Trophoblast cell (in vitro differentiated cells and primary cell): ENCODE data around the gene LUC7L2.
"Not testable (repeated sequence)": the region's sequence is repeated elsewhere in the genome, so short reads cannot be mapped to it uniquely, and the experiment has no call there.

Experiments used
- DNase-seq, 2 donors: peaks; one replicate each; pipeline ENCODE4 v3.0.0-alpha.2; 2016
- H2AFZ ChIP-seq: 2 replicates; pipeline ENCODE4 v1.6.1; 2013; ENCODE audit warnings: low read length, moderate library complexity, mild to moderate bottlenecking; ENCODE audit not compliant: insufficient read depth, poor library complexity
- H2AK5ac ChIP-seq: 2 replicates; pipeline ENCODE4 v1.6.1; 2013; ENCODE audit warnings: mild to moderate bottlenecking, low read length
- H2BK120ac ChIP-seq: 2 replicates; pipeline ENCODE4 v1.6.1; 2013; ENCODE audit warnings: low read length, mild to moderate bottlenecking, moderate library complexity; ENCODE audit not compliant: insufficient read depth, poor library complexity
- H2BK12ac ChIP-seq: 2 replicates; pipeline ENCODE4 v1.6.1; 2013; ENCODE audit warnings: mild to moderate bottlenecking, low read length, moderate library complexity
- H2BK5ac ChIP-seq: 2 replicates; pipeline ENCODE4 v1.6.1; 2013; ENCODE audit warnings: low read length, low read depth, moderate library complexity, mild to moderate bottlenecking; ENCODE audit not compliant: poor library complexity
- H3K14ac ChIP-seq: 2 replicates; pipeline ENCODE4 v1.6.1; 2013; ENCODE audit warnings: mild to moderate bottlenecking, low read length
- H3K18ac ChIP-seq: 2 replicates; pipeline ENCODE4 v1.6.1; 2013; ENCODE audit warnings: mild to moderate bottlenecking, low read length
- H3K23ac ChIP-seq: 2 replicates; pipeline ENCODE4 v1.6.1; 2013; ENCODE audit warnings: low read length
- H3K27ac ChIP-seq: 2 replicates; pipeline ENCODE4 v1.5.1; 2013; ENCODE audit warnings: low read depth, mild to moderate bottlenecking, inconsistent platforms, low read length, moderate library complexity
- H3K27me3 ChIP-seq: 2 replicates; pipeline ENCODE4 v1.6.1; 2013; ENCODE audit warnings: inconsistent platforms, mild to moderate bottlenecking, low read length, moderate library complexity; ENCODE audit not compliant: insufficient read depth
- H3K36me3 ChIP-seq, 2 experiments: 1 replicate in 1 of 2; 2 replicates in 1 of 2; pipeline ENCODE4 v1.6.1; 2013; ENCODE audit warnings: low read length in 2 of 2, mild to moderate bottlenecking in 2 of 2, moderate library complexity in 1 of 2; ENCODE audit not compliant: insufficient read depth in 2 of 2, control insufficient read depth in 1 of 2
- H3K4ac ChIP-seq: 2 replicates; pipeline ENCODE4 v1.6.1; 2013; ENCODE audit warnings: low read depth, mild to moderate bottlenecking, low read length, moderate library complexity
- H3K4me1 ChIP-seq, 2 experiments: 1 replicate in 1 of 2; 2 replicates in 1 of 2; pipeline ENCODE4 v1.6.1; 2013; ENCODE audit warnings: low read length in 2 of 2, mild to moderate bottlenecking in 2 of 2, moderate library complexity in 1 of 2; ENCODE audit not compliant: insufficient read depth in 2 of 2, control insufficient read depth in 1 of 2
- H3K4me2 ChIP-seq: 2 replicates; pipeline ENCODE4 v1.6.1; 2013; ENCODE audit warnings: inconsistent platforms, mild to moderate bottlenecking, low read length, moderate library complexity
- H3K4me3 ChIP-seq: 2 replicates; pipeline ENCODE4 v1.5.1; 2013; ENCODE audit warnings: mild to moderate bottlenecking, low read depth, low read length, inconsistent platforms
- H3K79me1 ChIP-seq: one replicate; pipeline ENCODE4 v1.6.1; 2013; ENCODE audit warnings: low read length
- H3K79me2 ChIP-seq: 2 replicates; pipeline ENCODE4 v1.6.1; 2013; ENCODE audit warnings: low read length, mild to moderate bottlenecking; ENCODE audit not compliant: control insufficient read depth, insufficient read depth, poor library complexity
- H3K9ac ChIP-seq: 2 replicates; pipeline ENCODE4 v1.6.1; 2013; ENCODE audit warnings: mild to moderate bottlenecking, low read length
- H3K9me3 ChIP-seq: 2 replicates; pipeline ENCODE4 v1.6.1; 2013; ENCODE audit warnings: low read depth, mild to moderate bottlenecking, control low read depth, inconsistent platforms, low read length; ENCODE audit not compliant: insufficient read depth
- H4K12ac ChIP-seq: 2 replicates; pipeline ENCODE4 v1.6.1; 2013; ENCODE audit warnings: low read depth, mild to moderate bottlenecking, low read length, moderate library complexity
- H4K8ac ChIP-seq: 2 replicates; pipeline ENCODE4 v1.6.1; 2013; ENCODE audit warnings: low read depth, mild to moderate bottlenecking, low read length, moderate library complexity
- H4K91ac ChIP-seq: one replicate; pipeline ENCODE4 v1.6.1; 2013; ENCODE audit warnings: low read depth, mild to moderate bottlenecking, low read length, moderate library complexity
- WGBS: extraction: QIAGEN DNeasy Blood & Tissue Kit; methylation state at CpG from one replicate; pipeline ENCODE4 v1.1.7; 2013; ENCODE audit warnings: missing lambda C conversion rate; ENCODE audit not compliant: insufficient read length, insufficient coverage; ENCODE audit errors: extremely low coverage; 5-methylcytosine and 5-hydroxymethylcytosine counted together

Gene LUC7L2

GRCh38 chr7:139426258-139427028, 66.7 kb downstream of the LUC7L2 start:
- H3K4me2 ChIP-seq = no peak overlapping the region
- H3K23ac ChIP-seq = no peak overlapping the region
- no peak overlapping the region for H4K91ac ChIP-seq
- H3K36me3 ChIP-seq = peaks cover 8 to 9% of the 10 kb centered on the region in 2 experiments
- H3K4me3 ChIP-seq = no peak overlapping the region
- H3K18ac ChIP-seq = no peak overlapping the region
- no peak overlapping the region for H3K4ac ChIP-seq
- H2BK5ac ChIP-seq = no peak overlapping the region
- no peak overlapping the region for H3K27ac ChIP-seq
- no CpG with 5 or more reads among the region's 12 CpGs for WGBS
- no peak overlapping the region for H2BK12ac ChIP-seq
- DNase-seq = peak in 1 of 2 donors; percentile 49
- H2AK5ac ChIP-seq = no peak overlapping the region
- no peak overlapping the region for H3K9ac ChIP-seq
- H2AFZ ChIP-seq = no peak overlapping the region
- peaks cover 2% of the 10 kb centered on the region for H3K79me2 ChIP-seq
- H3K27me3 ChIP-seq = no peaks in the 10 kb centered on the region
- no peak overlapping the region for H4K12ac ChIP-seq
- H3K79me1 ChIP-seq = peaks cover 5% of the 10 kb centered on the region
- no peak overlapping the region for H3K14ac ChIP-seq
- peaks cover 5 to 6% of the 10 kb centered on the region in 2 experiments for H3K4me1 ChIP-seq
- no peaks in the 10 kb centered on the region for H3K9me3 ChIP-seq
- no peak overlapping the region for H4K8ac ChIP-seq
- peak overlapping the region; percentile 20 for H2BK120ac ChIP-seq

GRCh38 chr7:139427029-139427420, 67.3 kb downstream of the LUC7L2 start:
- no CpG with 5 or more reads among the region's 1 CpG for WGBS
- Histone ChIP-seq H3K79me1 (peaks cover 8% of the 10 kb centered on the region), H3K18ac (no peak overlapping the region), H2AK5ac (no peak overlapping the region), H2AFZ (no peak overlapping the region), H3K4me2 (no peak overlapping the region), H4K91ac (peak overlapping the region; percentile 31), H2BK5ac (no peak overlapping the region), H3K4me3 (no peak overlapping the region), H3K27ac (no peak overlapping the region), H3K36me3 (peaks cover 8 to 9% of the 10 kb centered on the region in 2 experiments), H3K14ac (no peak overlapping the region), H3K4ac (no peak overlapping the region), H3K9ac (no peak overlapping the region), H3K79me2 (peaks cover 3% of the 10 kb centered on the region), H3K23ac (no peak overlapping the region), H3K4me1 (peaks cover 7 to 9% of the 10 kb centered on the region in 2 experiments), H3K27me3 (no peaks in the 10 kb centered on the region), H4K12ac (no peak overlapping the region), H3K9me3 (no peaks in the 10 kb centered on the region), H2BK12ac (no peak overlapping the region), H2BK120ac (no peak overlapping the region), H4K8ac (no peak overlapping the region)
- DNase-seq = no peak

GRCh38 chr7:139427788-139428187, 68.1 kb downstream of the LUC7L2 start:
- Histone ChIP-seq H3K14ac (no peak overlapping the region), H3K36me3 (peaks cover 8 to 9% of the 10 kb centered on the region in 2 experiments), H2BK5ac (no peak overlapping the region), H4K12ac (no peak overlapping the region), H3K4me1 (peaks cover 9 to 11% of the 10 kb centered on the region in 2 experiments), H3K9me3 (no peaks in the 10 kb centered on the region), H2AFZ (no peak overlapping the region), H3K4me3 (no peak overlapping the region), H2BK120ac (no peak overlapping the region), H4K91ac (no peak overlapping the region), H3K79me2 (peaks cover 4% of the 10 kb centered on the region), H3K4me2 (no peak overlapping the region), H3K23ac (no peak overlapping the region), H3K4ac (no peak overlapping the region), H4K8ac (no peak overlapping the region), H3K18ac (no peak overlapping the region), H2BK12ac (no peak overlapping the region), H3K27me3 (no peaks in the 10 kb centered on the region), H3K27ac (no peak overlapping the region), H3K79me1 (peaks cover 11% of the 10 kb centered on the region), H3K9ac (no peak overlapping the region), H2AK5ac (no peak overlapping the region)
- whole genome bisulfite sequencing = no CpG with 5 or more reads among the region's 7 CpGs
- DNase-seq = peak in 1 of 2 donors; percentile 47

- H4K8ac ChIP-seq, H2BK12ac ChIP-seq, H4K12ac ChIP-seq, H3K9me3 ChIP-seq, H3K23ac ChIP-seq, H3K4me2 ChIP-seq, H2AFZ ChIP-seq, H2AK5ac ChIP-seq, H3K36me3 ChIP-seq, H2BK120ac ChIP-seq, H3K4ac ChIP-seq, H3K27me3 ChIP-seq, H3K9ac ChIP-seq, H3K79me2 ChIP-seq, DNase-seq, H3K14ac ChIP-seq, H3K4me3 ChIP-seq, H3K18ac ChIP-seq: not testable (repeated sequence)
- WGBS = no CpG with 5 or more reads among the region's 14 CpGs
- peak overlapping the region; percentile 45 for H3K27ac ChIP-seq
- peaks cover 11% of the 10 kb centered on the region for H3K79me1 ChIP-seq
- H2BK5ac ChIP-seq = peak overlapping the region; percentile 35
- H3K4me1 ChIP-seq = peaks cover 9 to 13% of the 10 kb centered on the region in 2 experiments
- peak overlapping the region; percentile 31 for H4K91ac ChIP-seq
These were observed 70.0 kb downstream of the LUC7L2 start for GRCh38 chr7:139429735-139430134.
